IMR-90 (cell line): Measurements from ENCODE around the gene DGAT2. TPM values are rescaled to one million over a fixed set of nuclear protein-coding genes. Genes with fewer than 3 reads are reported as not detected.

Experiments used
- ATAC-seq: fragments of 200-7000 bp; cut with Tn5 transposase; 2 replicates; pipeline ENCODE4 v1.9.1; 2020; ENCODE audit warnings: low read depth, mild to moderate bottlenecking, moderate library complexity
- BruUV-seq: library from RNA; stranded (reverse); fragments of 400-500 nt; replicated peaks from 2 replicates; lab custom pipeline; 2021; lab: Mats Ljungman, UMichigan
- CTCF ChIA-PET: fragments of 300-600 bp; formaldehyde crosslinking; extraction: SDS; loops from one replicate; lab custom pipeline; 2021; ENCODE audit warnings: antibody characterized with exemption; lab: Yijun Ruan, JAX
- POLR2A ChIA-PET: fragments of 300-600 bp; sonication (Branson Sonifier 250); formaldehyde crosslinking; loops from one replicate; lab custom pipeline; 2022; ENCODE audit warnings: antibody characterized with exemption; ENCODE audit not compliant: unreplicated experiment; lab: Charles Lee
- DNase-seq: peaks from one replicate; pipeline ENCODE4 v3.0.0; 2013
- H2AFZ ChIP-seq: replicated peaks from 2 replicates; pipeline ENCODE3; 2013; ENCODE audit warnings: low read length, mild to moderate bottlenecking; ENCODE audit not compliant: poor library complexity
- H2AK5ac ChIP-seq: 2 replicates; pipeline ENCODE4 v1.6.1; 2013; ENCODE audit warnings: low read depth, low read length, inconsistent platforms
- H2AK9ac ChIP-seq: replicated peaks from 2 replicates; pipeline ENCODE3; 2013; ENCODE audit warnings: mild to moderate bottlenecking, low read depth, low read length, moderate library complexity; ENCODE audit not compliant: poor library complexity
- H2BK120ac ChIP-seq: 2 replicates; pipeline ENCODE4 v1.6.1; 2013; ENCODE audit warnings: low read depth, low read length, inconsistent platforms
- H2BK15ac ChIP-seq: 3 replicates; pipeline ENCODE4 v1.6.1; 2013; ENCODE audit warnings: low read depth, low read length, inconsistent platforms
- H2BK20ac ChIP-seq: 2 replicates; pipeline ENCODE4 v1.6.1; 2013; ENCODE audit warnings: low read depth, mild to moderate bottlenecking, inconsistent platforms, low read length, moderate library complexity
- H2BK5ac ChIP-seq: 2 replicates; pipeline ENCODE4 v1.6.1; 2013; ENCODE audit warnings: mild to moderate bottlenecking, low read depth, low read length, inconsistent platforms; ENCODE audit not compliant: poor library complexity, severe bottlenecking
- H3K14ac ChIP-seq: replicated peaks from 2 replicates; pipeline ENCODE4 v1.6.1; 2013; ENCODE audit warnings: low read depth, low read length, inconsistent platforms
- H3K18ac ChIP-seq: 2 replicates; pipeline ENCODE4 v1.6.1; 2013; ENCODE audit warnings: low read depth, low read length, control low read depth
- H3K23ac ChIP-seq: 2 replicates; pipeline ENCODE4 v1.6.1; 2013; ENCODE audit warnings: low read depth, low read length, inconsistent platforms
- H3K27ac ChIP-seq: 2 replicates; pipeline ENCODE4 v1.5.1; 2013; ENCODE audit warnings: mild to moderate bottlenecking, control low read depth, low read length; ENCODE audit not compliant: insufficient read depth
- H3K27me3 ChIP-seq: 2 replicates; pipeline ENCODE4 v1.6.1; 2013; ENCODE audit warnings: low read length; ENCODE audit not compliant: control insufficient read depth, insufficient read depth
- H3K36me3 ChIP-seq: 2 replicates; pipeline ENCODE4 v1.6.1; 2013; ENCODE audit warnings: low read length, mixed read lengths; ENCODE audit not compliant: control insufficient read depth, insufficient read depth
- H3K4ac ChIP-seq: 2 replicates; pipeline ENCODE4 v1.6.1; 2013; ENCODE audit warnings: low read depth, low read length, inconsistent platforms
- H3K4me1 ChIP-seq: 2 replicates; pipeline ENCODE4 v1.6.1; 2013; ENCODE audit warnings: low read length, mixed read lengths; ENCODE audit not compliant: control insufficient read depth, insufficient read depth
- H3K4me2 ChIP-seq: 2 replicates; pipeline ENCODE4 v1.6.1; 2013; ENCODE audit warnings: low read depth, mild to moderate bottlenecking, control low read depth, low read length, moderate library complexity
- H3K4me3 ChIP-seq: 2 replicates; pipeline ENCODE4 v1.5.1; 2013; ENCODE audit warnings: low read depth, mild to moderate bottlenecking, control low read depth, low read length, moderate library complexity; ENCODE audit not compliant: insufficient read depth
- H3K56ac ChIP-seq: 2 replicates; pipeline ENCODE4 v1.6.1; 2013; ENCODE audit warnings: low read length, inconsistent platforms; ENCODE audit not compliant: insufficient read depth; ENCODE audit errors: extremely low read depth
- H3K79me1 ChIP-seq, 2 experiments: 2 replicates each; pipeline ENCODE4 v1.6.1; 2013; ENCODE audit warnings: low read length in 2 of 2, inconsistent platforms in 1 of 2, low read depth in 1 of 2
- H3K9ac ChIP-seq: 2 replicates; pipeline ENCODE4 v1.6.1; 2013; ENCODE audit warnings: low read depth, low read length, control low read depth
- H3K9me1 ChIP-seq: 2 replicates; pipeline ENCODE4 v1.6.1; 2013; ENCODE audit warnings: low read length, inconsistent platforms; ENCODE audit not compliant: insufficient read depth
- H3K9me3 ChIP-seq: 2 replicates; pipeline ENCODE4 v1.6.1; 2013; ENCODE audit warnings: low read length; ENCODE audit not compliant: control insufficient read depth, insufficient read depth
- H4K20me1 ChIP-seq: 2 replicates; pipeline ENCODE4 v1.6.1; 2013; ENCODE audit warnings: low read length, inconsistent platforms; ENCODE audit not compliant: insufficient read depth
- H4K5ac ChIP-seq: 2 replicates; pipeline ENCODE4 v1.6.1; 2013; ENCODE audit warnings: mild to moderate bottlenecking, low read depth, low read length, control low read depth
- H4K8ac ChIP-seq, 2 experiments: 2 replicates each; pipeline ENCODE4 v1.6.1; 2013; ENCODE audit warnings: low read depth in 2 of 2, low read length in 2 of 2, control low read depth in 1 of 2, inconsistent platforms in 1 of 2
- H4K91ac ChIP-seq: 2 replicates; pipeline ENCODE4 v1.6.1; 2013; ENCODE audit warnings: low read depth, low read length, inconsistent platforms; ENCODE audit not compliant: insufficient read depth
- BHLHE40 ChIP-seq: fragments of 150-350 bp; IDR thresholded peaks from 2 replicates; pipeline ENCODE4 v1.6.1; 2016; ENCODE audit warnings: mild to moderate bottlenecking, low read depth, low read length
- CEBPB ChIP-seq: IDR thresholded peaks from 2 replicates; pipeline ENCODE4 v1.6.1; 2012; ENCODE audit warnings: low read depth, low read length, improper control_type of control experiment
- CHD1 ChIP-seq: IDR thresholded peaks from 2 replicates; pipeline ENCODE4 v1.6.1; 2012; ENCODE audit warnings: low read depth, low read length, improper control_type of control experiment
- CTCF ChIP-seq: conservative IDR thresholded peaks from 2 replicates; pipeline ENCODE4 v1.5.1; 2012; ENCODE audit warnings: mild to moderate bottlenecking, low read depth, low read length, improper control_type of control experiment
- FOS ChIP-seq: fragments of 150-350 bp; IDR thresholded peaks from 2 replicates; pipeline ENCODE4 v1.6.1; 2016; ENCODE audit warnings: low read depth, low read length
- MAFK ChIP-seq: IDR thresholded peaks from 2 replicates; pipeline ENCODE4 v1.6.1; 2012; ENCODE audit warnings: low read depth, low read length, improper control_type of control experiment
- MAZ ChIP-seq: IDR thresholded peaks from 2 replicates; pipeline ENCODE4 v1.6.1; 2012; ENCODE audit warnings: low read depth, mild to moderate bottlenecking, low read length, improper control_type of control experiment, moderate library complexity, borderline replicate concordance
- NFE2L2 ChIP-seq: fragments of 150-350 bp; IDR thresholded peaks from 2 replicates; pipeline ENCODE4 v1.6.1; 2016; ENCODE audit warnings: low read depth, mild to moderate bottlenecking, low read length
- POLR2A ChIP-seq: IDR thresholded peaks from 2 replicates; pipeline ENCODE4 v1.6.1; 2012; ENCODE audit warnings: mild to moderate bottlenecking, low read depth, low read length
- RFX5 ChIP-seq: IDR thresholded peaks from 2 replicates; pipeline ENCODE4 v1.8.0; 2012; ENCODE audit warnings: low read depth, mild to moderate bottlenecking, low read length, moderate library complexity
- SMC3 ChIP-seq: fragments of 150-350 bp; IDR thresholded peaks from 2 replicates; pipeline ENCODE4 v1.6.1; 2016; ENCODE audit warnings: low read depth, mild to moderate bottlenecking, antibody characterized with exemption, low read length, moderate library complexity
- WGBS, 2 experiments: methylation state at CpG; one replicate each; pipeline versions ENCODE4 v1.1.5 to v1.1.7; 2013; ENCODE audit warnings: missing lambda C conversion rate in 2 of 2; ENCODE audit not compliant: insufficient read length in 1 of 2; ENCODE audit errors: extremely low coverage in 2 of 2; 5-methylcytosine and 5-hydroxymethylcytosine counted together
- dilution Hi-C: fragments of 300-500 bp; cut with HindIII; formaldehyde crosslinking; loops from one replicate; pipeline ENCODE4 v1.14.3; 2018; ENCODE audit warnings: low sequenced_read_pairs; ENCODE audit not compliant: unreplicated experiment
- in situ Hi-C: fragments of 300-500 bp; cut with MboI; formaldehyde crosslinking; loops from 3 replicates; pipeline ENCODE4 v1.14.3; 2019; ENCODE audit warnings: low sequenced_read_pairs, inconsistent platforms, mixed read lengths
- intact Hi-C: fragments of 100-400 bp; cut with micrococcal nuclease; formaldehyde crosslinking; loops from 2 replicates; pipeline ENCODE4 v1.10.0; 2022
- polyA plus RNA-seq, 3 experiments: library from polyadenylated mRNA; depleted of rRNA; stranded (reverse); fragments of >200 nt; gene quantifications; 2 replicates each; pipeline ENCODE4 v1.2.3, GENCODE V29; 2012; ENCODE audit warnings: low replicate concordance in 1 of 3
- total RNA-seq: library from RNA; depleted of rRNA; stranded (reverse); fragments of >200 nt; gene quantifications from 2 replicates; pipeline ENCODE4 v1.2.3, GENCODE V29; 2012

The DGAT2 gene
- total and polyA plus RNA-seq, 2 of the 4 experiments (the other 2 are of a cell fraction) = 2.3 to 2.4 TPM

GRCh38 chr11:75760710-75761493, 7.7 kb upstream of the DGAT2 start:
- dilution Hi-C loops = no loop called here
- intact Hi-C loops = no loop called here
- H2AK9ac ChIP-seq = no peak overlapping the region

More at GRCh38 chr11:75760710-75761493, 7.7 kb upstream of the DGAT2 start:
- peak; percentile 88 for ATAC-seq
- ChIA-PET POLR2A (no interaction called here), CTCF (no interaction called here)
- H2BK15ac ChIP-seq = no peak overlapping the region
- H4K5ac ChIP-seq = no peak overlapping the region
- H3K14ac ChIP-seq = no peak overlapping the region
- H3K9me3 ChIP-seq = no peaks in the 10 kb centered on the region
- H3K9ac ChIP-seq = no peak overlapping the region
- H3K27me3 ChIP-seq = peaks cover 8% of the 10 kb centered on the region; the same call in 1 of the 2 replicates
- no TSS peak for BruUV-seq
- no peak overlapping the region for H3K23ac ChIP-seq
- H4K8ac ChIP-seq = no peak overlapping the region
- WGBS, 2 experiments = no CpG with 5 or more reads among the region's 3 CpGs
- no peak overlapping the region for H2BK120ac ChIP-seq
- H2BK20ac ChIP-seq = no peak overlapping the region
- H3K79me1 ChIP-seq = no peaks in the 10 kb centered on the region
- no peak overlapping the region for H3K27ac ChIP-seq
- no peak overlapping the region for H3K56ac ChIP-seq
- H2AK5ac ChIP-seq = no peak overlapping the region
- H3K9me1 ChIP-seq = no peaks in the 10 kb centered on the region; the same call in 1 of the 2 replicates
- TF ChIP-seq CHD1 = no peak
- TF ChIP-seq POLR2A = no peak
- no peak for TF ChIP-seq RFX5
- TF ChIP-seq MAFK = peak; percentile 38; the same call in 1 of the 2 replicates
- no peak for TF ChIP-seq MAZ
- TF ChIP-seq SMC3 = no peak
- no peak for TF ChIP-seq FOS
- no peak for TF ChIP-seq NFE2L2
- TF ChIP-seq BHLHE40 = no peak
- peak; percentile 51; the same call in 1 of the 2 replicates for TF ChIP-seq CEBPB
- no peak for TF ChIP-seq CTCF
- H3K4ac ChIP-seq = no peak overlapping the region
- no peak overlapping the region for H2AFZ ChIP-seq
- peaks cover 4% of the 10 kb centered on the region for H3K4me1 ChIP-seq
- H3K4me2 ChIP-seq = no peak overlapping the region
- H3K4me3 ChIP-seq = no peak overlapping the region
- no peaks in the 10 kb centered on the region for H4K20me1 ChIP-seq
- peak; percentile 82 for DNase-seq
- H2BK5ac ChIP-seq = no peak overlapping the region
- in situ Hi-C loops = no loop called here
- no peaks in the 10 kb centered on the region for H3K36me3 ChIP-seq
- H3K18ac ChIP-seq = no peak overlapping the region
- no peak overlapping the region for H4K91ac ChIP-seq
